ENCODE data around the gene UGT1A1. TPM values are rescaled to one million over a fixed set of nuclear protein-coding genes. Genes with fewer than 3 reads are reported as not detected.

Gene UGT1A1
- total and polyA plus RNA-seq, 2 of the 13 experiments (the other 11 are each of a cell fraction or from before 2014, with no cell fraction given): 0.69 to 0.75 TPM

GRCh38 chr2:233756429-233757081 lies 3.5 kb upstream of the UGT1A1 start (continued):
- TF ChIP-seq RORA (CRISPR knock-in tag; IDR thresholded peaks at IDR 0.05) (no peak), RAD21 (CRISPR knock-in tag; IDR thresholded peaks at IDR 0.05) (no peak), KAT2B (IDR thresholded peaks at IDR 0.05; ENCODE audit: borderline replicate concordance, low read depth, low read length) (no peak), DR1 (CRISPR knock-in tag; IDR thresholded peaks at IDR 0.05) (no peak), HNRNPH1 (optimal IDR thresholded peaks at IDR 0.05; ENCODE audit: low read depth, low read length) (no peak), ZKSCAN8 (CRISPR knock-in tag; IDR thresholded peaks at IDR 0.05; ENCODE audit: borderline replicate concordance) (peak; percentile 77), RFX3 (CRISPR knock-in tag; IDR thresholded peaks at IDR 0.05) (0 out of 2 replicates have a peak, but pooled peaks have one; percentile 16), ATF1 (CRISPR knock-in tag; IDR thresholded peaks at IDR 0.05) (peak; percentile 80), NRL (CRISPR knock-in tag; IDR thresholded peaks at IDR 0.05; ENCODE audit: borderline replicate concordance) (no peak), PLRG1 (conservative IDR thresholded peaks at IDR 0.05) (no peak), FOXM1 (CRISPR knock-in tag; IDR thresholded peaks at IDR 0.05) (no peak), ZNF350 (CRISPR knock-in tag; IDR thresholded peaks at IDR 0.05; ENCODE audit: borderline replicate concordance, low read depth) (no peak), ZNF749 (CRISPR knock-in tag; IDR thresholded peaks at IDR 0.05; ENCODE audit: borderline replicate concordance) (no peak), ARID2 (CRISPR knock-in tag; IDR thresholded peaks at IDR 0.05; ENCODE audit: borderline replicate concordance) (no peak), ZNF747 (CRISPR knock-in tag; IDR thresholded peaks at IDR 0.05; ENCODE audit: borderline replicate concordance) (peak; percentile 85; the same call in 1 of the 2 replicates), ZNF326 (CRISPR knock-in tag; IDR thresholded peaks at IDR 0.05; ENCODE audit: borderline replicate concordance) (no peak), REXO4 (CRISPR knock-in tag; IDR thresholded peaks at IDR 0.05; ENCODE audit: borderline replicate concordance) (no peak), JUN (CRISPR knock-in tag; IDR thresholded peaks at IDR 0.05) (peak; percentile 81), MED13 (CRISPR knock-in tag; IDR thresholded peaks at IDR 0.05) (no peak), AGO1 (IDR thresholded peaks at IDR 0.05; ENCODE audit: low read depth, low read length, poor library complexity, severe bottlenecking) (no peak), RXRB (CRISPR knock-in tag; IDR thresholded peaks at IDR 0.05; ENCODE audit: borderline replicate concordance) (peak; percentile 99), POGZ (CRISPR knock-in tag; IDR thresholded peaks at IDR 0.05) (peak; percentile 72), TMF1 (CRISPR knock-in tag; IDR thresholded peaks at IDR 0.05; ENCODE audit: low read depth) (0 out of 2 replicates have a peak, but pooled peaks have one; percentile 37), ZC3H4 (CRISPR knock-in tag; IDR thresholded peaks at IDR 0.05; ENCODE audit: borderline replicate concordance) (no peak), MEIS1 (CRISPR knock-in tag; IDR thresholded peaks at IDR 0.05; ENCODE audit: borderline replicate concordance) (peak; percentile 84; the same call in 1 of the 2 replicates), HNRNPL (IDR thresholded peaks at IDR 0.05; ENCODE audit: low read depth, low read length) (no peak), ZNF230 (CRISPR knock-in tag; IDR thresholded peaks at IDR 0.05) (0 out of 2 replicates have a peak, but pooled peaks have one; percentile 26)
- TF ChIP-seq, protein P1, sequence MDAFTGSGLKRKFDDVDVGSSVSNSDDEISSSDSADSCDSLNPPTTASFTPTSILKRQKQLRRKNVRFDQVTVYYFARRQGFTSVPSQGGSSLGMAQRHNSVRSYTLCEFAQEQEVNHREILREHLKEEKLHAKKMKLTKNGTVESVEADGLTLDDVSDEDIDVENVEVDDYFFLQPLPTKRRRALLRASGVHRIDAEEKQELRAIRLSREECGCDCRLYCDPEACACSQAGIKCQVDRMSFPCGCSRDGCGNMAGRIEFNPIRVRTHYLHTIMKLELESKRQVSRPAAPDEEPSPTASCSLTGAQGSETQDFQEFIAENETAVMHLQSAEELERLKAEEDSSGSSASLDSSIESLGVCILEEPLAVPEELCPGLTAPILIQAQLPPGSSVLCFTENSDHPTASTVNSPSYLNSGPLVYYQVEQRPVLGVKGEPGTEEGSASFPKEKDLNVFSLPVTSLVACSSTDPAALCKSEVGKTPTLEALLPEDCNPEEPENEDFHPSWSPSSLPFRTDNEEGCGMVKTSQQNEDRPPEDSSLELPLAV (CRISPR knock-in tag; conservative IDR thresholded peaks at IDR 0.05; ENCODE audit: low read depth): 0 out of 2 replicates have a peak, but pooled peaks have one; percentile 72
- TF ChIP-seq, protein P2, sequence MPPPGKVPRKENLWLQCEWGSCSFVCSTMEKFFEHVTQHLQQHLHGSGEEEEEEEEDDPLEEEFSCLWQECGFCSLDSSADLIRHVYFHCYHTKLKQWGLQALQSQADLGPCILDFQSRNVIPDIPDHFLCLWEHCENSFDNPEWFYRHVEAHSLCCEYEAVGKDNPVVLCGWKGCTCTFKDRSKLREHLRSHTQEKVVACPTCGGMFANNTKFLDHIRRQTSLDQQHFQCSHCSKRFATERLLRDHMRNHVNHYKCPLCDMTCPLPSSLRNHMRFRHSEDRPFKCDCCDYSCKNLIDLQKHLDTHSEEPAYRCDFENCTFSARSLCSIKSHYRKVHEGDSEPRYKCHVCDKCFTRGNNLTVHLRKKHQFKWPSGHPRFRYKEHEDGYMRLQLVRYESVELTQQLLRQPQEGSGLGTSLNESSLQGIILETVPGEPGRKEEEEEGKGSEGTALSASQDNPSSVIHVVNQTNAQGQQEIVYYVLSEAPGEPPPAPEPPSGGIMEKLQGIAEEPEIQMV (CRISPR knock-in tag; IDR thresholded peaks at IDR 0.05; ENCODE audit: low read depth): no peak
